ENCODE data around the gene WASF3. TPM values are rescaled to one million over a fixed set of nuclear protein-coding genes. Genes with fewer than 3 reads are reported as not detected.

WASF3 gene
- total RNA-seq, 4 donors from 2014 or later = 5.7 to 11.4 (median 7.2) TPM

DNA sequence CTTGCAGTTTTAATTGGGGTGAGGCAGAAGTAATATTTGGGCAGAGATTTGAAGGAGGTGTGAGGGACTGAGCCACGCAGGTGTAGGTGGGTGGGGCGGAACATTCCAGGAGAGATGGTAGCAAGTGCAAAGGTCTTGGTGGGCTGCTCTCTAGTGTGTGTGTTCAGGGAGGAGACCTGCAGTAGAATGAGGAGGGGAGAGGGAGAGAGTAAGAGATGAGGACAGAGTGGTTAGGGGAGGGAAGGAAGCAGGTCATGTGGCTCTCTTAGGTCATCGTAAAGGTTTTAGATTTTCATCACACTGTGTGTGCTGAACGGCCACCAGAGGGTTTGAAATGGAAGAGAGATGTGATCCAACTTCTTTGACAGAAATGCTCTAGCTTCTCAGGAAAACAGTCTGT lies 33.5 kb downstream of the WASF3 start:
- Histone ChIP-seq H3K4me3 (no peak overlapping the region), H3K27ac (no peak overlapping the region), H3K9me3 (no peaks in the 10 kb centered on the region), H3K4me1 (no peaks in the 10 kb centered on the region), H3K27me3 (no peaks in the 10 kb centered on the region), H3K36me3 (no peaks in the 10 kb centered on the region)
- no peak for TF ChIP-seq EP300 (IDR thresholded peaks at IDR 0.05)
- TF ChIP-seq POLR2A (IDR thresholded peaks at IDR 0.05) = no peak
- no peak for TF ChIP-seq POLR2AphosphoS5 (IDR thresholded peaks at IDR 0.05)
- TF ChIP-seq, protein P1, sequence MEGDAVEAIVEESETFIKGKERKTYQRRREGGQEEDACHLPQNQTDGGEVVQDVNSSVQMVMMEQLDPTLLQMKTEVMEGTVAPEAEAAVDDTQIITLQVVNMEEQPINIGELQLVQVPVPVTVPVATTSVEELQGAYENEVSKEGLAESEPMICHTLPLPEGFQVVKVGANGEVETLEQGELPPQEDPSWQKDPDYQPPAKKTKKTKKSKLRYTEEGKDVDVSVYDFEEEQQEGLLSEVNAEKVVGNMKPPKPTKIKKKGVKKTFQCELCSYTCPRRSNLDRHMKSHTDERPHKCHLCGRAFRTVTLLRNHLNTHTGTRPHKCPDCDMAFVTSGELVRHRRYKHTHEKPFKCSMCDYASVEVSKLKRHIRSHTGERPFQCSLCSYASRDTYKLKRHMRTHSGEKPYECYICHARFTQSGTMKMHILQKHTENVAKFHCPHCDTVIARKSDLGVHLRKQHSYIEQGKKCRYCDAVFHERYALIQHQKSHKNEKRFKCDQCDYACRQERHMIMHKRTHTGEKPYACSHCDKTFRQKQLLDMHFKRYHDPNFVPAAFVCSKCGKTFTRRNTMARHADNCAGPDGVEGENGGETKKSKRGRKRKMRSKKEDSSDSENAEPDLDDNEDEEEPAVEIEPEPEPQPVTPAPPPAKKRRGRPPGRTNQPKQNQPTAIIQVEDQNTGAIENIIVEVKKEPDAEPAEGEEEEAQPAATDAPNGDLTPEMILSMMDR (IDR thresholded peaks at IDR 0.05) = no peak
- no peak for DNase-seq (ENCODE audit: low spot score in 2 of 2)
- 68% methylated on average over 4 of the region's 4 CpGs for WGBS

DNA sequence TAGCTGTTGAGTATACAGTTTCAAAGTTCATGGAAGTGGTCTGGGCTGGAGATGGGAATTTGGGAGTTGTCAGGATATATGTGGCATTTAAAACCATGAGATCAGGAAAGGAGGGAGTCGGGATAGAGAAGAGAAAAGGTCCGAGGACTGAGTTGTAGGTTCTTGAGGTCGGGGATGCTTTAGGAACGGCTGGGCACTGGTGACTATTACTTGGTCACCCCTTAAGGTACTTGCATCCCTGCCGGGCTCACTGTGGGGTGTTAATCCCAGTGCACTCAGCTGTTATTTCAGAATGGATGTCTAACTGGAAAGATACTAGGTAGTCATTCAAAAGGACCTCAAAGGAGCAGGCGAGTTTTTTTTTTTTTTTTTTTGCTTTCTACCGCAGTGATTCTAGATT lies 34.2 kb downstream of the WASF3 start:
- no peak for DNase-seq (ENCODE audit: low spot score in 2 of 2)
- H3K9me3 ChIP-seq = no peaks in the 10 kb centered on the region
- no peaks in the 10 kb centered on the region for H3K27me3 ChIP-seq
- no peak overlapping the region for H3K27ac ChIP-seq
- H3K36me3 ChIP-seq = no peaks in the 10 kb centered on the region
- 87% methylated on average over 7 of the region's 7 CpGs for WGBS
- no peak overlapping the region for H3K4me3 ChIP-seq
- H3K4me1 ChIP-seq = no peaks in the 10 kb centered on the region
- TF ChIP-seq EP300 (IDR thresholded peaks at IDR 0.05) = no peak
- TF ChIP-seq POLR2AphosphoS5 (IDR thresholded peaks at IDR 0.05) = no peak
- no peak for TF ChIP-seq POLR2A (IDR thresholded peaks at IDR 0.05)
- TF ChIP-seq, protein P1 (IDR thresholded peaks at IDR 0.05) = no peak

DNA sequence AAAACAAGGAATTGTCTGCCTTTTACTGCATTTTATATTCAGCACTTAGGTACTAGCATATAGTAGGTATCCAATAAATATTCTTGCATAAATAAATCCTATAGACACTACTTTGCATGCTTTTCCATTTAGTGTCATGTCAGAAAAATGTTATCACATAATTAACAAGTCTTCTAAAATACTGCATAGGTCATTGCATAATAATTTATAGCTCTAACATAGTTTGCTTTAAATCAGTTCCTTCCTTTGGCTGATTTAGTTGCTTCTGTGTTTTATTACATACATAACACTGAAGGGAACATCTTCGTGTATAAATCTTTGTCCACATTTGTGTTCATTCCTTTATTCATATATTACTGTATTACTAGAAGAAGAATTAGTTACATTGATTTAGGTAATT lies 36.2 kb downstream of the WASF3 start:
- no peaks in the 10 kb centered on the region for H3K27me3 ChIP-seq
- no peaks in the 10 kb centered on the region for H3K4me1 ChIP-seq
- WGBS = 79% methylated on average over 1 of the region's 1 CpG
- no peak overlapping the region for H3K4me3 ChIP-seq
- DNase-seq (ENCODE audit: low spot score in 2 of 2) = no peak
- TF ChIP-seq EP300 (IDR thresholded peaks at IDR 0.05) = no peak
- TF ChIP-seq POLR2A (IDR thresholded peaks at IDR 0.05) = no peak
- no peak for TF ChIP-seq POLR2AphosphoS5 (IDR thresholded peaks at IDR 0.05)
- TF ChIP-seq, protein P1 (IDR thresholded peaks at IDR 0.05) = no peak
- H3K36me3 ChIP-seq = no peaks in the 10 kb centered on the region
- no peak overlapping the region for H3K27ac ChIP-seq
- H3K9me3 ChIP-seq = no peaks in the 10 kb centered on the region

DNA sequence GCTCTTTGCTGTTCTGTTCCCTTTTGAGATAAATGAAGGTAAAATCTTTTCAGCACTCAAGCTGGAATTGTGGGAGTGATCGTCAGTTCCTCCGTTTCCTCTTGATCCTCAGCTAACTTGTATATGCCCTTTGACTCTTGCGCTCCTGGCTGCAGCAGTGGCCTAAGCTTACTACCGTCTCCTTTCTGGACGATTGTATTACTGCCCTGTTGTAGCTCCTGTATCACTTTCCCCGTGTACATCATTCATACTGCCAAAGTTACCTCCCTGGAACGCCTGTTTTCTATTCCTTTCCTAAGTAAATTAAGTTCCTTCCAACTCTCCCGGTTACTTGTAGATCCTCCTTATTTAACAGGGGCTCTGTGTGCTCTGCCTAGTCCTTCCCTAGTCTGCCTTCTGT lies 36.9 kb downstream of the WASF3 start:
- DNase-seq (ENCODE audit: low spot score in 2 of 2) = no peak
- Histone ChIP-seq H3K9me3 (no peaks in the 10 kb centered on the region), H3K27me3 (no peaks in the 10 kb centered on the region), H3K27ac (no peak overlapping the region), H3K4me3 (no peak overlapping the region), H3K4me1 (no peaks in the 10 kb centered on the region), H3K36me3 (no peaks in the 10 kb centered on the region)
- WGBS = 83% methylated on average over 8 of the region's 8 CpGs
- no peak for TF ChIP-seq POLR2A (IDR thresholded peaks at IDR 0.05)

DNA sequence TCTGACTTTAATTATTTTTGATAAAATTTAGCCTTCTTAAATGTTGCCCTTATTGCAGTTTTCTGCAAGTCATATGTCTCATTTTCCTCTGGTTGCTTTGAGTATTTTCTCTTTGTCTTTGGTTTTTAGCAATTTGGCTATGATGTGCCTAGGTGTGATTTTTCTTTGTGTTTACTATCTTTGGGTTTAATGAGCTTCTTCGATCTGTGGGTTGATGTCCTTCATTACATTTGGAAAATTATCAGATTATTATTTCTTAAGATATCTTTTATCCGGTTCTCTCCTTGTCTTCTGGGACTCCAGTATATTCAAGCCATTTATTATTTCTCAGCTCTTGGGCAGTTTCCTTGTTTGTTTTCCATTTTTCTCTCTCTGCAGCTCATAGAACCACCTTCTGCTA lies 39.0 kb downstream of the WASF3 start:
- no peaks in the 10 kb centered on the region for H3K27me3 ChIP-seq
- WGBS = 94% methylated on average over 2 of the region's 2 CpGs
- DNase-seq (ENCODE audit: low spot score in 2 of 2) = no peak
- no peak overlapping the region for H3K4me3 ChIP-seq
- H3K9me3 ChIP-seq = no peaks in the 10 kb centered on the region
- no peak for TF ChIP-seq POLR2AphosphoS5 (IDR thresholded peaks at IDR 0.05)
- no peak for TF ChIP-seq POLR2A (IDR thresholded peaks at IDR 0.05)
- no peak for TF ChIP-seq EP300 (IDR thresholded peaks at IDR 0.05)
- H3K36me3 ChIP-seq = no peaks in the 10 kb centered on the region
- H3K27ac ChIP-seq = no peak overlapping the region
- peaks cover 4% of the 10 kb centered on the region for H3K4me1 ChIP-seq

DNA sequence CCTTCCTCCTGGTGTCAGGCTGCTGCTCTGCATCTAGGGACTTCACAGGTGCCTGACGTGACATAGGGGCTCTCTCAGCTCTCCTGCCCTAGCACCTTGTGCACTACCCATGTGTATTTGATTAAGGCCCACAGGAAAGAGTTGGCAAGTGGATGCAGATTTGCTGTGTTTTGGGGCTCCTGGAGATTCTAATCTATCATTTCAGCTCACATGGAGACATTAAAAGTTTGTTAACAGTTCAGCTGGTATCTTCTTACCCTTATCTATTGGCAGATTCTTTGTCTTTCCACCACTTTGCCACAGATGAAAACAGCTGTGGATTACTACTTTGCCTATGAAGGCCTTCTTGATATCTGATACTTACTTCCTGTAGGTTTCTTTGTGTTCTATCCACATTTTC lies 41.9 kb downstream of the WASF3 start:
- Histone ChIP-seq H3K27me3 (no peaks in the 10 kb centered on the region), H3K4me3 (no peak overlapping the region), H3K4me1 (peaks cover 12% of the 10 kb centered on the region), H3K9me3 (no peaks in the 10 kb centered on the region), H3K36me3 (no peaks in the 10 kb centered on the region), H3K27ac (no peak overlapping the region)
- WGBS = 100% methylated on average over 1 of the region's 1 CpG
- DNase-seq (ENCODE audit: low spot score in 2 of 2) = no peak
- TF ChIP-seq POLR2A (IDR thresholded peaks at IDR 0.05) (no peak), POLR2AphosphoS5 (IDR thresholded peaks at IDR 0.05) (no peak), EP300 (IDR thresholded peaks at IDR 0.05) (no peak)
- TF ChIP-seq, protein P1 (IDR thresholded peaks at IDR 0.05) = no peak
